ENCODE data around the gene AGBL1. TPM values are rescaled to one million over a fixed set of nuclear protein-coding genes. Genes with fewer than 3 reads are reported as not detected.

Gene AGBL1
- total RNA-seq, 2 donors from 2014 or later = not detected

GRCh38 chr15:86677278-86677677 is 597.6 kb downstream of the AGBL1 start:
- DNase-seq (ENCODE audit: low spot score) = no peak
- no peak overlapping the region for H3K27ac ChIP-seq
- H3K4me3 ChIP-seq = no peak overlapping the region
- H3K9me3 ChIP-seq = no peaks in the 10 kb centered on the region
- no peaks in the 10 kb centered on the region for H3K4me1 ChIP-seq (ENCODE audit: control insufficient read depth in 1 of 2, low read depth in 2 of 2)
- no peak for TF ChIP-seq CTCF (IDR thresholded peaks at IDR 0.05)
- H3K36me3 ChIP-seq = no peaks in the 10 kb centered on the region
- no peaks in the 10 kb centered on the region for H3K27me3 ChIP-seq (replicated peaks; ENCODE audit: insufficient read depth)
- no peak for ATAC-seq (ENCODE audit: insufficient number of reproducible peaks, low FRiP score, low read depth)

GRCh38 chr15:86685263-86685662 is 605.6 kb downstream of the AGBL1 start:
- DNase-seq (ENCODE audit: low spot score) (no peak), ATAC-seq (ENCODE audit: insufficient number of reproducible peaks, low FRiP score, low read depth) (no peak)
- Histone ChIP-seq H3K4me3 (no peak overlapping the region), H3K36me3 (no peaks in the 10 kb centered on the region), H3K27ac (no peak overlapping the region), H3K9me3 (no peaks in the 10 kb centered on the region), H3K4me1 (ENCODE audit: control insufficient read depth in 1 of 2, low read depth in 2 of 2) (no peaks in the 10 kb centered on the region), H3K27me3 (replicated peaks; ENCODE audit: insufficient read depth) (no peaks in the 10 kb centered on the region)
- no peak for TF ChIP-seq CTCF (IDR thresholded peaks at IDR 0.05)

- DNase-seq (ENCODE audit: low spot score) = no peak
- Histone ChIP-seq H3K4me1 (ENCODE audit: control insufficient read depth in 1 of 2, low read depth in 2 of 2) (no peaks in the 10 kb centered on the region), H3K27me3 (replicated peaks; ENCODE audit: insufficient read depth) (no peaks in the 10 kb centered on the region), H3K36me3 (no peaks in the 10 kb centered on the region), H3K4me3 (no peak overlapping the region), H3K27ac (no peak overlapping the region), H3K9me3 (no peaks in the 10 kb centered on the region)
- TF ChIP-seq CTCF (IDR thresholded peaks at IDR 0.05) = no peak
- ATAC-seq (ENCODE audit: insufficient number of reproducible peaks, low FRiP score, low read depth) = no peak
These were observed 609.3 kb downstream of the AGBL1 start for GRCh38 chr15:86689006-86689405.

- Histone ChIP-seq H3K36me3 (no peaks in the 10 kb centered on the region), H3K27ac (no peak overlapping the region), H3K4me1 (ENCODE audit: control insufficient read depth in 1 of 2, low read depth in 2 of 2) (no peaks in the 10 kb centered on the region), H3K9me3 (no peaks in the 10 kb centered on the region), H3K4me3 (no peak overlapping the region), H3K27me3 (replicated peaks; ENCODE audit: insufficient read depth) (no peaks in the 10 kb centered on the region)
- DNase-seq (ENCODE audit: low spot score) (no peak), ATAC-seq (ENCODE audit: insufficient number of reproducible peaks, low FRiP score, low read depth) (no peak)
- TF ChIP-seq CTCF (IDR thresholded peaks at IDR 0.05) = no peak
These were observed 610.9 kb downstream of the AGBL1 start for GRCh38 chr15:86690566-86690965.

GRCh38 chr15:86691091-86691663 is 611.5 kb downstream of the AGBL1 start:
- no peak for TF ChIP-seq CTCF (IDR thresholded peaks at IDR 0.05)
- no peaks in the 10 kb centered on the region for H3K36me3 ChIP-seq
- DNase-seq (ENCODE audit: low spot score) (no peak), ATAC-seq (ENCODE audit: insufficient number of reproducible peaks, low FRiP score, low read depth) (no peak)
- H3K9me3 ChIP-seq = no peaks in the 10 kb centered on the region
- H3K4me3 ChIP-seq = no peak overlapping the region
- no peaks in the 10 kb centered on the region for H3K27me3 ChIP-seq (replicated peaks; ENCODE audit: insufficient read depth)
- H3K4me1 ChIP-seq (ENCODE audit: control insufficient read depth in 1 of 2, low read depth in 2 of 2) = no peaks in the 10 kb centered on the region
- H3K27ac ChIP-seq = no peak overlapping the region

Measured in thoracic aorta (tissue), 2 donors.